GM21619 (cell line): ENCODE results near the gene GPN3.
"Not testable (repeated sequence)": the region's sequence is repeated elsewhere in the genome, so short reads cannot be mapped to it uniquely, and the experiment has no call there.

Experiments
- ATAC-seq: cut with Tn5 transposase; IDR thresholded peaks from one replicate; pipeline ENCODE4 v1.9.1; 2021; ENCODE audit not compliant: unreplicated experiment

Gene GPN3

DNA sequence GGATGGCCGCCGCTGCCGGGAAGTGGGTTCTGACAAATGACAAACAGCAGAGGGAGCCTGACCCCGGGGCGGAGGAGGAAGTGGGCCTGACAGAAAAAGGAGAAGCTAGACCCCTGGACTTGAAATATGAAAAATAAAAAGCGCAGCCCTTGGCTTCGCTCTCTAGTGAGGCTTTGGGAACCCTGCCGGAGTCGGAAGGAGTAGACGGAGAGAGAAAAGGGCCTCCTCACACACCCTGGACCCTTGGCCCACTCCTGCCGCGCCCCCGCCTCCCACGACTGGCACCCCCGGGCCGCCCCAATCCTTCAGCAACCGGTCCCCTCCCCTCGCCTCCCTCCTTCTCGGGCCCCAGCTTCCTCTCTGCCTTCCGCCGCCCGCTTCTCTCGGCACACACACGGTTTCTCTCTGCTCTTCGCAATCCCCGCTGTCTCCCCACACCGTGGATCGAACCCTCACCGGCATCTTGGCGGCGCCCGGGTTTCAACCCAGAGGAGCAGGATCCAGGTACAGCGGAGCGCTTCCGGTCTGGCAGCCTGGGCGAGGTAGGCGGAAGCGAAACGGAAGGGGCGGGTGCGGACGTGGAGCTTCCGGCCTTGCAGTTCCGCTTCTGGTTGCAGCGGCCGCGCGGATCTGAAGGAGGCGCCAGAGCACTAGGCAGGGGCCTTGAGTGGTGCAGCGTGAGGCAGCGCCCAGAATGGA lies 18.1 kb downstream of the GPN3 start, which contains the start of gene ARPC3:
TSS of gene ARPC3 (minus strand) at position 539 of the 699 bp plus-strand sequence. CDS start at position 462, 77 bp downstream.
- ATAC-seq, result peak; percentile 93

DNA sequence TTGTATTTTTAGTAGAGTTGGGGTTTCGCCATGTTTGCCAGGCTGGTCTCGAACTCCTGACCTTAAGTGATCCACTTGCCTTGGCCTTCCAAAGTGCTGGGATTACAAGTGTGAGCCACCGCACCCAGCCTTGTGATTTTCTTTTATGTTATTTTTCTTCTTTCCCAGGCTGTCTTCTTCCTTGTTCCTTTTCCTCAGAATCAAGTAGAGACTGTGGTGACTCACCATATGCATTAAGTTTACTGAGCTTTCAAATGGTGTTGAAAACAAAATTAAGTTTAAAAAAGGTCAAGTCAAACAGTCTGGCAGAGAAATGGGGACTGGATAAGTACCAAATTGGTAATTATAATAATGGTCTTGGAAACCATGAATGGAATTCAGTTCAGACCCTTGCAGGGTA lies 23.6 kb downstream of the GPN3 start:
- ATAC-seq, result no peak

DNA sequence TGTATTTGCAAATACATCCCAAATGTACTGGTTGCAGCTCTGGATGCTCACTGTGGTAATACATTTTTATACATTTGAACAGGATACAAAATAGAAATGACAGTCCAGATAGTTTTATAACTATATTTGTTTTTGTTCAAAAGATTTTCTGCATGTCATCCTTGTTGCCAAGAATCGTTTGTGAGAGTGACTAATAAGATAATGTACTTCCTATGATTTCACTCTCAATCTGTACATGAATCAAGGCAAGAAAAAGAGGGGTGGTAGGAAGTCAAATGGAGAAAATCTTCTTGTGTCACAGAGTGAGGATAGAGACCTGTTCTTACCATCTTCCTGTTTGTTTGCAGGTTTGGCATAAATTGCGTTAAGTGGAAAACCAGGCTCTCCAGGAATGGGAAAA lies 31.8 kb downstream of the GPN3 start:
- ATAC-seq, result no peak

DNA sequence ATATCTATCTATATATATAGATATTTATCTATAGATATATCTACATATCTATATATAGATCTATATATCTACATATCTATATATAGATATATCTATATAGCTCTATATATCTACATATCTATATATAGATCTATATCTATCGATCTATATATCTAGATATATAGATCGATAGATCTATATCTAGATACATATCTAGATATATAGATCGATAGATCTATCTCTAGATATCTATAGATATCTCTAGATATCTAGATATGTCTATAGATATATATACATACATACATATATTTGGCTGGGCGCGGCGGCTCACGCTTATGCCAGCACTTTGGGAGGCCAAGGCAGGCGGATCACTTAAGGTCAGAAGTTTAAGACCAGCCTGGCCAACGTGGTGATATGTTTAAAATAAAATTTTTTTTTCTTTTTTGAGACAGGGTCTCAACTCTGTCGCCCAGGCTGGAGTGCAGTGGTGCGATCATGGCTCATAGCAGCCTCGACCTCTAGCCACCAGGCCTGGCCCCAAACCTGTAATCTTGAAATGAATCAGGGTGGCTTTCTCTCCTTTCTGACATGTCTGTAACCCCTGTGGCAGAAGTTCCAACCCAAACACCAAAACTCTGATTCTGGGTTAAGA lies 36.0 kb downstream of the GPN3 start:
- peak; percentile 7 for ATAC-seq

DNA sequence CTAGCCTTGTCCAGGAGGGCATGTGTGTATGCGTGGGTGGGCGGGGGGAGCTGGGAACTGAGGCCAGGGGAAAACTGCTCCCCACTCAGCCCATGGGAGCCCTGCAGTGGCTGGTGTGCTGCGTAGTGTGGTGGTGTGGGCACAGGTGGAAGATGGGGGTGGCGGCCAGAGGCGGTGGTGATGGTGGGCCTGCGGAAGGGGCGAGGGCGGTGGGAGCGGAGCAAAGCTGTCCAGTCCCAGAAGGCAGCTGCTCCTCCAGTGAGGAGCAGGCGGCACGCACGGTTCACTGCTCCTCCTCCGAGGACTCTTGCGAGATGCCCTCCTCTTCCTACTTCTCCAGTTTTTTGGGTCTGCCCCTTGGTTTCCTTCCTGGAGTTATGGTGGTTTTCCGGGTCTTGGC lies 38.4 kb downstream of the GPN3 start:
- ATAC-seq, result not testable (repeated sequence)

DNA sequence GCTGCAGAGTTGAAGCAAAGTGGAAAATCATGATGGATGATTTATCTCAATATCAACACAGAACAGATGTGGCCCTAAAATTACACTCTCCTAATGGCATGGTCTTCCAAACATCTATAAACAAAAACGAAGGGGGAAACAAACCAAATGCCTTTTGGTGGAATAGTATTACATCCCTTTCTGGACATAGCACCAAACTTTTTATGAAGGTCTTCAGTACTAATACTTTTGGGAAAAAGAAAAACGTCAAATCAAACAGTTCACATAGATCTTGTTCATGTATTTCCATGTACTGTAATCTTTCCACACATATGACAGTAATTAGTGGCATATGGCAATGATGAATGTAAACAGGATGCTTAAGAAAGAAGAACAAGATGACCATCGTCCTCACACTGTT lies 41.7 kb downstream of the GPN3 start:
- ATAC-seq, result no peak

DNA sequence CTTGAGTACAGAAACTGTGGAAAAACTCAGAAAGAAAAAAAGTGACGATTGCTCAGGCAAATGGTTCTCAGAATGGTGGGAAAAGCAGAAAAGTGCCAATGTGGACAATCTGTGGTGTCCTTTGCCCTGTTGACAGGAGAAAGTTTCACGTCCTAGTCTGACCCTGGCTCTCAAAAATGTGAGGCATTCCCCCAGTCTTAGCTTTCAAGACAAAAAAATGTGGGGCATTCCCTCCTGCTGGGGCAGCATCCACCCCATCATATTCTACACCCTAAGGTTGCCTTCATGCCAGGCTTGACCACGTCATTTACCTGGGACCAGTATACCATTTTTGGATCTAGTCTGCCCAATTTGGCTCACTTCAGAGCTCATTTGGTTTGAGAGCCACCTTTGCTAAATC lies 43.8 kb downstream of the GPN3 start:
- no peak for ATAC-seq

DNA sequence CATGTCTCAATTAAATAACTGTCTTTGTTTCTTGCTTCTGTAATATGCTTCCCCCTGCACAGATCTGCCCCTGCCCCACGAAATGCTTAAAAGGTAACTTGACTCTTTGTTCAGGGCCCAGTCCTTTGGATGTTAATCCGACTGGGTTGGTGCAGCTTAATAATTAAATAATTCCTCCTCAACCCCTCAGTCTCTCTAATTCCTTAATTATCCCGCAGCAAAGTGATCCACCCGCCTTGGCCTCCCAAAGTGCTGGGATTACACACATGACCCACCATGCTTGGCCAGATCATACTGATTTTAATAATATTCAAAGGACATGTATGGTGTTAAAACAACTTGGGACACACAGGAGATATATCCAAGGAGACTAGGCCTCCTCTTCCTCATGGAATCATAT lies 46.4 kb downstream of the GPN3 start:
- ATAC-seq, result no peak

DNA sequence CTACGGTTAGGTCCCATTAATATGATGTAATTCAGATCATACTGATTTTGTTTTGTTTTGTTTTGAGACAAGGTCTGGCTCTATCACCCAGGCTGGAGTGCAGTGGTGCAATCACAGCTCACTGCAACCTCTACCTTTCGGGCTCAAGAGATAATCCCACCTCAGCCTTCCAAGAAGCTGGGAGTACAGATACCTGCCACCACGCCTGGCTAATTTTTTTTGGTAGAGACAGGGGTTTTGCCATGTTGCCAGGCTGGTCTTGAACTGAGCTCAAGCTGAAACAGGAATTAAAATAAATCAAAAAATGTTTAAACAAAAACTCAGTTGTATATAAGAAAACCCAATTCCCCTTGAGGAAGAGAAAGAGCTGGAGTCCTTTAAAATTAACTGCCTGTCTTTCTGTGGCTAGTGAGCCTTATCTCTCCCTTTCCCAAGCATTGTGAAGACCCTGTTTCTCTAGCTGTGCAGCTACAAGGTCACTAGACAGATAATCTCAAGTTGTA lies 46.8 kb downstream of the GPN3 start:
- no peak for ATAC-seq

DNA sequence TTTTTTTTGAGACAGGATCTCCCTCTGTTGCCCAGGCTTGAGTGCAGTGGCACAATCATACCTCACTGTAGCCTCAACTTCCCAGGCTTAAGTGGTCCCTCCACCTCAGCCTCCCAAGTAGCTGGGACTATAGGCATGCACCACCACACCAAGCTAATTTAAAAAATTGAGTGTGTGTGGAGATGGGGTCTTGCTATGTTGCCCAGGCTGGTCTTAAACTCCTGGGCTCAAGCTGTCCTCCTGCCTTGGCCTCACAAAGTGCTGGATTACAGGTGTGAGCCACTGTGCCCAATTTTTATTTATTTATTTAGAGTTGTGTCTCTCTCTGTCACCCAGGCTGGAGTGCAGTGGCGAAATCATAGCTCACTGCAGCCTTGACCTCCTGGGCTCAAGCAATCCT lies 47.4 kb downstream of the GPN3 start:
- ATAC-seq, result not testable (repeated sequence)

DNA sequence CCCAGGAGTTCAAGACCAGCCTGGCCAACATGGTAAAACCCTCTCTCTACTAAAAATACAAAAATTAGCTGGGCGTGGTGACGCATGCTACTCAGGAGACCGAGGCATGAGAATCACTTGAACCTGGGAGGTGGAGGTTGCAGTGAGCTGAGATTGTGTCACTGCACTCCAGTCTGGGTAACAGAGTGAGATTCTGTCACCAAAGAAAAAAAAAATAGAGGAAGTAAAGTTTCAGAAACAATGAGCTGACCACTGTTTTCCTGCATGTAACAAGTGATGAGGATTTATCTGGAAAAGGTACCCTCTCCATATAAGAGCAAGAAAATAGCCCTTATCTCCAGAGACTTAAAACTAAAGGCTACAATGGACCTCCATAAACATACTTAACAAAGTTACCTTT lies 50.9 kb downstream of the GPN3 start:
- ATAC-seq, result not testable (repeated sequence)

DNA sequence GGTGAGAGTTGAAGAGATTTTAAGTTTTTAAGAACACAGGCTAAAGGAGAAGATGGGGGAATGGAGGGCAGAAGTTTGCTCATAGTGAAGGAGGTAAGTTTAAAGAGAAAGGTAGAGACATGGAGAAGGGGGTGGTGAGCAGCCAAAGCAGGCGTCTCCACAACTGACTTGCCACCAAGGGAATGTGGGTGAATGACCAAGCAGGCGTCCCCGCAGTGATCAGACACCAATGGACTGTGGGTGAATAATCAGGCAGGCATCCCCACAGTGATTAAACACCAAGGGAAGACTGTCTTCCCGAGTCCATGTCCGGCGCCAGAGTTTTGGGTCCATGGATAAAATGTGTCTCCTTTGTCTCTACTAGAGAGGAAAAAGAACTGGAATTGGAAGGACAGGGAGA lies 58.0 kb downstream of the GPN3 start:
- ATAC-seq, result not testable (repeated sequence)

DNA sequence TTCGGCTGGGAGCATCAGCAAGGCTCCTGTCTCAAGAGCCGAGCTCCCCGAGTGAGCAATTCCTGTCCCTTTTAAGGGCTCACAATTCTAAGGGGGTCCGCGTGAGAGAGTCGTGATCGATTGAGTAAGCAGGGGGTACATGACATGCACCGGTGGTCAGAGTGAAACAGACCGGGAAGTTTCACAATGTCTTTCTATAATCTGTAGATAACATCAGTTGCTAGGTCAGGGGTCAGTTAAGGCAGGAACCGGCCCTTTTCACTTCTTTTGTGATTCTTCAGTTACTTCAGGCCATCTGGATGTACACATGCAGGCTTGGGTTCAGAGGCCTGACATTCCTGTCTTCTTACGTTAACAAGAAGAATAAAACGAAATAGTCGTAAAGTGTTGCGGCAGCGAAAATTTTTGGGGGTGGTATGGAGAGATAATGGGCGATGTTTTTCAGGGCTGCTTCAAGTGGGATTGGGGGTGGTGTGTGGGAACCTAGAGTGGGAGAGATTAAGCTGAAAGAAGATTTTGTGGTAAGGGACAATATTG lies 62.9 kb downstream of the GPN3 start:
- ATAC-seq, result not testable (repeated sequence)

DNA sequence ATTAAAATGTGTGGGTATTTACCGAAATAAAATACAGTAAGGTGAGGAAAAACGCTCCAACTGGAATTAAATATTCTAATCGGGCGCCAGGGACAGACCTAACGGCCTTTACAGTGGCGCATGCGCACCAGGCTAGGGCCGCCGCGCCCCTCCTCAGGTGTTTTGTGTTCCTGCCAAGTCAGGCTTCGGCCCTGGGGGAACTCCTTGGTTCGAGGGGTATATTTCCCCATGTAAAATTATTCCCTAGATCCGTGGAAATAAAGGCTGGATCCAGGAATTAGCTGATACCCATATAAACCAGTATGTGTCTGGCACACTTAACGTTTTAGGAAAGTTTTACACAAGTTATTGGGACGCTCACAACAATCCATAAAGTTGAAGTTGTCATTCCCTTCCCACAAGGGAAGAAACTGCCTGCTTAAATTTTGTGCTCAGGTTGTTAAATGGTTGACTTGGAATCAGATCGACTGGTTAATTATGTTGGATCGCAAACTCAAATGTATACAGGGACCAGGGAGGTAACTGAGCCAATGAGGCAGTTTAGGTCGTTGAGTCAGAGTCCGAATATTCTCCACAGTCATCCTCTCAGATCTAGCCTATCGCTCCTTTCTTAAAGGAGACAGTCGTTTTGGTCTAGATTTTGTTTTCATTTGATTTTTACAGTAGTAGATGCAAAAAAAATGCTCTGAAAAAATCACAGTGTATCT lies 63.9 kb downstream of the GPN3 start:
- ATAC-seq, result peak; percentile 37

DNA sequence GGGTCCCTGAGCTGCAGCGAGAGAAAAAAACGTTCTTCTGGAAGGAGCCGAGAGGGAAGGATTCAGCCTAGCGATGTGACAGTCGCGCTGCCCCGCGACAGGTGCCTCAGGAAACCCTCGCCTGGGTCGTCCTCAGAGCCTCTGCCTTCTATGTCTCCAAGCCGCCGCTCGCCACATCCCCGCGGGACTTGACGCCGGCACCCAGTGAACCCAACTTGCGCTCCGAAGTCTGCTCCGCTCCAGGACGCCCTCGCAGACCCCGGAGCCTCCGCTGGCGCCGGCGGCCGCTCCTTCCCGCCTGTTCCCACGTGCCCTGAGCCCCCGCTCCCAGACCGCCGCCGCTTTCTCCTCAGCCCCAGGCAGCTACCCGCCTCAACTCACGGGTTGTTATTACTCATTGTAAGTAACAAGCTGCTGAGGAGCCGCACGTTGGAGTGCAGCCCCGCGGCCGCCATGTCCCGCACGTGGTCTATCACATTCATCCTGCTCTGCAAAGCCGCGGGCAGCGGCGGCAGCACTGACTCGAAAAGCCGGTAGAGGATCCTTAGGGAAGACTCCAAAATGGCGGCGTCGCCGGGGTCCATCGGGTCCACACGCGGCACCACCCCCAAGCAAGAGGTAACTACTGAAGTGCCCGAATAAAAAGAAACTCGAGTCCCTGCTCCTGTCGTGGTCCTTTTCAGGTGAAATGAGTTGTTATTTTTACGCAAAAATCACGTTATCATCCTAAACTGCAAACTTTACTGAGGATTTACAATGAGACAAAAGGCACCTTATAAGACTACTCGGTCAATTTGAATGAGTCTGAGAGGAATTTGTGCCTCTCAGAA lies 64.7 kb downstream of the GPN3 start, which contains the start of gene ANAPC7:
TSS of gene ANAPC7 (minus strand) at position 563 of the 830 bp plus-strand sequence. CDS start at position 482, 81 bp downstream.
- ATAC-seq, result peak; percentile 80
